HEK293 (cell line): Measurements from ENCODE around the gene PIK3C2G.

Experiments used
- CTCF ChIA-PET: fragments of 350-600 bp; formaldehyde crosslinking; extraction: SDS; loops from one replicate; lab custom pipeline; 2021; ENCODE audit warnings: antibody characterized with exemption; lab: Yijun Ruan, JAX
- POLR2A ChIA-PET: fragments of 300-600 bp; formaldehyde crosslinking; extraction: SDS; loops from one replicate; lab custom pipeline; 2020; ENCODE audit warnings: antibody characterized with exemption, inconsistent platforms; lab: Yijun Ruan, JAX
- H3K27ac ChIP-seq: fragments of 200-500 bp; sonication (Bioruptor generic); 2 replicates; pipeline ENCODE4 v1.5.1; 2014; ENCODE audit warnings: low read depth, low read length, control low read depth, inconsistent platforms; ENCODE audit errors: extremely low read depth
- H3K36me3 ChIP-seq, 2 experiments: fragments of 200-500 bp in 1 of 2; sonication (Bioruptor generic) in 1 of 2; 1 replicate in 1 of 2; 2 replicates in 1 of 2; pipeline ENCODE4 v1.5.1; 2014 to 2017; ENCODE audit warnings: inconsistent platforms in 2 of 2, low read length in 2 of 2; ENCODE audit not compliant: control insufficient read depth in 2 of 2, insufficient read depth in 1 of 2
- H3K4me1 ChIP-seq: fragments of 200-500 bp; sonication (Bioruptor generic); 2 replicates; pipeline ENCODE4 v1.5.1; 2014; ENCODE audit warnings: mild to moderate bottlenecking, low read length, inconsistent platforms; ENCODE audit not compliant: control insufficient read depth, insufficient read depth
- H3K4me3 ChIP-seq: 2 replicates; pipeline ENCODE4 v1.5.1; 2011; ENCODE audit warnings: low read depth, mild to moderate bottlenecking, control low read depth, low read length, moderate library complexity
- H3K9me3 ChIP-seq: fragments of 200-500 bp; sonication (Bioruptor generic); 2 replicates; pipeline ENCODE4 v1.5.1; 2014; ENCODE audit warnings: low read depth, low read length, inconsistent platforms; ENCODE audit not compliant: control insufficient read depth, insufficient read depth
- KLF8 ChIP-seq: fragments of 450-650 bp; formaldehyde crosslinking; IDR thresholded peaks from 2 replicates; pipeline ENCODE4 v1.5.1; 2016; ENCODE audit warnings: missing biosample characterization, missing genetic modification characterization
- MZF1 ChIP-seq: fragments of 450-650 bp; formaldehyde crosslinking; IDR thresholded peaks from 2 replicates; pipeline ENCODE4 v1.5.1; 2017; ENCODE audit warnings: missing biosample characterization, missing genetic modification characterization, borderline replicate concordance
- OSR2 ChIP-seq: fragments of 450-650 bp; formaldehyde crosslinking; IDR thresholded peaks from 2 replicates; pipeline ENCODE4 v1.5.1; 2016; ENCODE audit warnings: missing biosample characterization, missing genetic modification characterization
- PRDM6 ChIP-seq: fragments of 450-650 bp; formaldehyde crosslinking; IDR thresholded peaks from 2 replicates; pipeline ENCODE4 v1.5.1; 2017; ENCODE audit warnings: missing biosample characterization, missing genetic modification characterization
- RBAK ChIP-seq: fragments of 450-650 bp; formaldehyde crosslinking; IDR thresholded peaks from 2 replicates; pipeline ENCODE4 v1.5.1; 2016; ENCODE audit warnings: missing biosample characterization, missing genetic modification characterization
- ZBTB10 ChIP-seq: fragments of 450-650 bp; formaldehyde crosslinking; IDR thresholded peaks from 2 replicates; pipeline ENCODE4 v1.5.1; 2016; ENCODE audit warnings: missing biosample characterization, missing genetic modification characterization
- ZBTB26 ChIP-seq: fragments of 450-650 bp; formaldehyde crosslinking; optimal IDR thresholded peaks from 2 replicates; pipeline ENCODE3; 2016; ENCODE audit warnings: missing biosample characterization, mild to moderate bottlenecking, missing genetic modification characterization
- ZBTB7A ChIP-seq: fragments of 450-650 bp; formaldehyde crosslinking; IDR thresholded peaks from 2 replicates; pipeline ENCODE4 v1.5.1; 2016; ENCODE audit warnings: low read depth, missing biosample characterization, missing genetic modification characterization
- ZFP69B ChIP-seq: fragments of 450-650 bp; formaldehyde crosslinking; IDR thresholded peaks from 2 replicates; pipeline ENCODE4 v1.5.1; 2016; ENCODE audit warnings: missing biosample characterization, missing genetic modification characterization
- ZNF121 ChIP-seq: fragments of 450-650 bp; formaldehyde crosslinking; IDR thresholded peaks from 2 replicates; pipeline ENCODE4 v1.5.1; 2016; ENCODE audit warnings: missing biosample characterization, missing genetic modification characterization
- ZNF184 ChIP-seq: fragments of 450-650 bp; IDR thresholded peaks from 2 replicates; pipeline ENCODE4 v1.5.1; 2018; ENCODE audit warnings: missing biosample characterization, mild to moderate bottlenecking, missing genetic modification characterization
- ZNF416 ChIP-seq: fragments of 450-650 bp; formaldehyde crosslinking; IDR thresholded peaks from 2 replicates; pipeline ENCODE4 v1.5.1; 2016; ENCODE audit warnings: missing biosample characterization, missing genetic modification characterization
- ZNF529 ChIP-seq: fragments of 450-650 bp; formaldehyde crosslinking; IDR thresholded peaks from 2 replicates; pipeline ENCODE4 v1.5.1; 2017; ENCODE audit warnings: missing genetic modification characterization, missing biosample characterization; ENCODE audit not compliant: insufficient replicate concordance
- ZNF560 ChIP-seq: fragments of 450-650 bp; formaldehyde crosslinking; IDR thresholded peaks from 2 replicates; pipeline ENCODE4 v1.5.1; 2017; ENCODE audit warnings: missing biosample characterization, missing genetic modification characterization, borderline replicate concordance
- ZNF624 ChIP-seq: fragments of 450-650 bp; formaldehyde crosslinking; IDR thresholded peaks from 2 replicates; pipeline ENCODE4 v1.5.1; 2017; ENCODE audit warnings: missing biosample characterization, missing genetic modification characterization
- ZNF776 ChIP-seq: fragments of 450-650 bp; formaldehyde crosslinking; IDR thresholded peaks from 2 replicates; pipeline ENCODE4 v1.5.0; 2017; ENCODE audit warnings: missing biosample characterization, missing genetic modification characterization, borderline replicate concordance
- ZSCAN5A ChIP-seq: fragments of 450-650 bp; formaldehyde crosslinking; IDR thresholded peaks from 2 replicates; pipeline ENCODE4 v1.5.1; 2016; ENCODE audit warnings: missing biosample characterization, missing genetic modification characterization
- TF ChIP-seq, protein P1 (sequence below): fragments of 450-650 bp; formaldehyde crosslinking; IDR thresholded peaks from 2 replicates; pipeline ENCODE4 v1.5.1; 2016; ENCODE audit warnings: missing biosample characterization, missing genetic modification characterization

Gene PIK3C2G

GRCh38 chr12:18345021-18345735 is 83.9 kb downstream of the PIK3C2G start:
- TF ChIP-seq OSR2 (tag by site-specific recombination) = no peak
- TF ChIP-seq, protein P1, sequence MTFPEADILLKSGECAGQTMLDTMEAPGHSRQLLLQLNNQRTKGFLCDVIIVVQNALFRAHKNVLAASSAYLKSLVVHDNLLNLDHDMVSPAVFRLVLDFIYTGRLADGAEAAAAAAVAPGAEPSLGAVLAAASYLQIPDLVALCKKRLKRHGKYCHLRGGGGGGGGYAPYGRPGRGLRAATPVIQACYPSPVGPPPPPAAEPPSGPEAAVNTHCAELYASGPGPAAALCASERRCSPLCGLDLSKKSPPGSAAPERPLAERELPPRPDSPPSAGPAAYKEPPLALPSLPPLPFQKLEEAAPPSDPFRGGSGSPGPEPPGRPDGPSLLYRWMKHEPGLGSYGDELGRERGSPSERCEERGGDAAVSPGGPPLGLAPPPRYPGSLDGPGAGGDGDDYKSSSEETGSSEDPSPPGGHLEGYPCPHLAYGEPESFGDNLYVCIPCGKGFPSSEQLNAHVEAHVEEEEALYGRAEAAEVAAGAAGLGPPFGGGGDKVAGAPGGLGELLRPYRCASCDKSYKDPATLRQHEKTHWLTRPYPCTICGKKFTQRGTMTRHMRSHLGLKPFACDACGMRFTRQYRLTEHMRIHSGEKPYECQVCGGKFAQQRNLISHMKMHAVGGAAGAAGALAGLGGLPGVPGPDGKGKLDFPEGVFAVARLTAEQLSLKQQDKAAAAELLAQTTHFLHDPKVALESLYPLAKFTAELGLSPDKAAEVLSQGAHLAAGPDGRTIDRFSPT = no peak
- TF ChIP-seq ZNF529 (tag by site-specific recombination) = no peak
- TF ChIP-seq ZNF624 (tag by site-specific recombination) = no peak
- no peak for TF ChIP-seq MZF1
- no peak for TF ChIP-seq ZNF416 (tag by site-specific recombination)
- no peak overlapping the region for H3K27ac ChIP-seq
- ChIA-PET CTCF (interaction anchor here (1.2 kb wide), 1 partner anchor 26 kb away, joined by 3 read pairs; no protein-coding TSS in a partner anchor), POLR2A (no interaction called here)
- peaks cover 4% of the 10 kb centered on the region; the same call in 1 of the 2 replicates for H3K4me1 ChIP-seq
- no peaks in the 10 kb centered on the region for H3K9me3 ChIP-seq
- no peaks in the 10 kb centered on the region for H3K36me3 ChIP-seq
- H3K4me3 ChIP-seq = no peak overlapping the region

GRCh38 chr12:18352312-18352711 is 91.0 kb downstream of the PIK3C2G start:
- Histone ChIP-seq H3K4me3 (no peak overlapping the region), H3K9me3 (no peaks in the 10 kb centered on the region), H3K27ac (no peak overlapping the region), H3K36me3 (no peaks in the 10 kb centered on the region), H3K4me1 (no peaks in the 10 kb centered on the region)
- CTCF ChIA-PET = interaction anchor here (1.1 kb wide), 1 partner anchor 30 kb away, joined by 3 read pairs; no protein-coding TSS in a partner anchor
- POLR2A ChIA-PET = no interaction called here
- TF ChIP-seq RBAK (tag by site-specific recombination) (no peak), KLF8 (tag by site-specific recombination) (no peak), ZFP69B (no peak), ZBTB26 (no peak), ZBTB10 (tag by site-specific recombination) (no peak), PRDM6 (tag by site-specific recombination) (no peak), ZBTB7A (tag by site-specific recombination) (no peak), ZNF184 (tag by site-specific recombination) (no peak), ZSCAN5A (no peak), ZNF776 (tag by site-specific recombination) (no peak), ZNF560 (tag by site-specific recombination) (no peak), ZNF121 (tag by site-specific recombination) (no peak)
